ENCODE measurements around the gene MAP3K2. TPM values are rescaled to one million over a fixed set of nuclear protein-coding genes. Genes with fewer than 3 reads are reported as not detected.

Gene MAP3K2
- total and polyA plus RNA-seq, 4 donors = 5.9 to 46.2 (median 17.0) TPM

- Histone ChIP-seq H3K9me3 (ENCODE audit: control insufficient read depth in 4 of 4, low read length in 3 of 4) (no peaks in the 10 kb centered on the region), H3K9ac (ENCODE audit: low read depth in 1 of 2, low read length in 2 of 2) (no peak overlapping the region), H3K27ac (ENCODE audit: low read depth in 1 of 2, low read length in 2 of 2) (no peak overlapping the region), H3K27me3 (ENCODE audit: control insufficient read depth in 4 of 4, insufficient read depth in 4 of 4, low read length in 3 of 4) (no peaks in the 10 kb centered on the region), H3K4me1 (ENCODE audit: control insufficient read depth in 4 of 4, insufficient read depth in 4 of 4, low read length in 3 of 4) (peaks cover 0 to 5% (median under 1%) of the 10 kb centered on the region in 4 donors), H3K4me3 (ENCODE audit: low read depth in 1 of 3, low read length in 3 of 3) (no peak overlapping the region), H3K36me3 (ENCODE audit: control insufficient read depth in 4 of 4, insufficient read depth in 3 of 4, low read depth in 1 of 4, low read length in 3 of 4) (peaks cover 8 to 22% (median 14%) of the 10 kb centered on the region in 4 donors)
- TF ChIP-seq REST (IDR thresholded peaks at IDR 0.05) = no peak
- TF ChIP-seq TAF1 (conservative IDR thresholded peaks at IDR 0.05) = no peak
- no peak for TF ChIP-seq YY1 (IDR thresholded peaks at IDR 0.05)
- TF ChIP-seq FOXA1 (IDR thresholded peaks at IDR 0.05) = no peak
- no peak for TF ChIP-seq NR2F2 (IDR thresholded peaks at IDR 0.05)
- TF ChIP-seq EGR1 (IDR thresholded peaks at IDR 0.05; ENCODE audit: low read depth in 2 of 2) = no peak
- no peak for TF ChIP-seq RXRA (IDR thresholded peaks at IDR 0.05)
- TF ChIP-seq MAX (IDR thresholded peaks at IDR 0.05) = no peak
- TF ChIP-seq ZBTB33 (IDR thresholded peaks at IDR 0.05) = no peak
- TF ChIP-seq FOXA2 (IDR thresholded peaks at IDR 0.05) = no peak
- no peak for TF ChIP-seq HNF4A (conservative IDR thresholded peaks at IDR 0.05)
- no peak for TF ChIP-seq ATF3 (IDR thresholded peaks at IDR 0.05)
- TF ChIP-seq, protein P1, sequence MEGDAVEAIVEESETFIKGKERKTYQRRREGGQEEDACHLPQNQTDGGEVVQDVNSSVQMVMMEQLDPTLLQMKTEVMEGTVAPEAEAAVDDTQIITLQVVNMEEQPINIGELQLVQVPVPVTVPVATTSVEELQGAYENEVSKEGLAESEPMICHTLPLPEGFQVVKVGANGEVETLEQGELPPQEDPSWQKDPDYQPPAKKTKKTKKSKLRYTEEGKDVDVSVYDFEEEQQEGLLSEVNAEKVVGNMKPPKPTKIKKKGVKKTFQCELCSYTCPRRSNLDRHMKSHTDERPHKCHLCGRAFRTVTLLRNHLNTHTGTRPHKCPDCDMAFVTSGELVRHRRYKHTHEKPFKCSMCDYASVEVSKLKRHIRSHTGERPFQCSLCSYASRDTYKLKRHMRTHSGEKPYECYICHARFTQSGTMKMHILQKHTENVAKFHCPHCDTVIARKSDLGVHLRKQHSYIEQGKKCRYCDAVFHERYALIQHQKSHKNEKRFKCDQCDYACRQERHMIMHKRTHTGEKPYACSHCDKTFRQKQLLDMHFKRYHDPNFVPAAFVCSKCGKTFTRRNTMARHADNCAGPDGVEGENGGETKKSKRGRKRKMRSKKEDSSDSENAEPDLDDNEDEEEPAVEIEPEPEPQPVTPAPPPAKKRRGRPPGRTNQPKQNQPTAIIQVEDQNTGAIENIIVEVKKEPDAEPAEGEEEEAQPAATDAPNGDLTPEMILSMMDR (IDR thresholded peaks at IDR 0.05; ENCODE audit: low read depth, low read length, missing input control) = no peak
- TF ChIP-seq SP1 (IDR thresholded peaks at IDR 0.05) = no peak
- WGBS = 94% methylated on average over 1 of the region's 1 CpG
- DNase-seq (ENCODE audit: low spot score) = no peak
Measured at GRCh38 chr2:127332335-127332734, 55.4 kb downstream of the MAP3K2 start.

DNA sequence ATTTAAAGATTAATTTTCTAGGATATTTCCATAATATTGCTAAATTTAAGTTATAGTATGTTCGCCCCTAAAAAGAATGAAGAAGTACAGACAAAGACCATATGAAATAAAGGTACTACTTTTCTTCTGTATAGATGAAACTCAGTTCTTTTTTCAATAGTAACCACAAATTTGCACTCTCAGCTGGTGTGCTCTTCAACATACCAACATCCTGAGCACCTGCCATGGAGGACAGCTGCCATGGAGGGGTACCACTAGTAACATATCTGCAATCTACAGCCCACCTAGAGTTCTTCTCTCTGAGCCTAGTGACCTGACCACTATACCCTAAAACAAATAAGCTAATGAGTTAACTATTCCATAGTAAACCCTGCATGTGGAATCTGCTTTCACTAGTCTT is 57.0 kb downstream of the MAP3K2 start:
- Histone ChIP-seq H3K36me3 (ENCODE audit: control insufficient read depth in 4 of 4, insufficient read depth in 3 of 4, low read depth in 1 of 4, low read length in 3 of 4) (peaks cover 6 to 24% (median 14%) of the 10 kb centered on the region in 4 donors), H3K4me1 (ENCODE audit: control insufficient read depth in 4 of 4, insufficient read depth in 4 of 4, low read length in 3 of 4) (peaks cover 0 to 11% (median 1%) of the 10 kb centered on the region in 4 donors)
- WGBS = 100% methylated on average over 1 of the region's 1 CpG

More for the DNA sequence above, 57.0 kb downstream of the MAP3K2 start:
- Histone ChIP-seq H3K4me3 (ENCODE audit: low read depth in 1 of 3, low read length in 3 of 3) (no peak overlapping the region), H3K9me3 (ENCODE audit: control insufficient read depth in 4 of 4, low read length in 3 of 4) (no peaks in the 10 kb centered on the region), H3K9ac (ENCODE audit: low read depth in 1 of 2, low read length in 2 of 2) (no peak overlapping the region), H3K27ac (ENCODE audit: low read depth in 1 of 2, low read length in 2 of 2) (no peak overlapping the region), H3K27me3 (ENCODE audit: control insufficient read depth in 4 of 4, insufficient read depth in 4 of 4, low read length in 3 of 4) (no peaks in the 10 kb centered on the region)
- no peak for DNase-seq (ENCODE audit: low spot score)
- TF ChIP-seq JUND (IDR thresholded peaks at IDR 0.05) (no peak), FOXA2 (IDR thresholded peaks at IDR 0.05) (no peak), ZBTB33 (IDR thresholded peaks at IDR 0.05) (no peak), YY1 (IDR thresholded peaks at IDR 0.05) (no peak), GABPA (IDR thresholded peaks at IDR 0.05 in 1 of 2, conservative IDR thresholded peaks at IDR 0.05 in 1 of 2) (no peak), RAD21 (IDR thresholded peaks at IDR 0.05) (no peak), HNF4G (IDR thresholded peaks at IDR 0.05) (no peak), RXRA (IDR thresholded peaks at IDR 0.05) (no peak)
- TF ChIP-seq, protein P1 (IDR thresholded peaks at IDR 0.05; ENCODE audit: low read depth, low read length, missing input control) = no peak

Data from liver (tissue), 9 donors.